DOHH2 (cell line): ENCODE results near the gene ME3.
"Not testable (repeated sequence)": the region's sequence is repeated elsewhere in the genome, so short reads cannot be mapped to it uniquely, and the experiment has no call there.

ENCODE experiments used
- H3F3A ChIP-seq: fragments of 200-600 bp; sonication (generic), shearing (Covaris generic); 2 replicates; pipeline ENCODE4 v1.6.0; 2016; ENCODE audit warnings: antibody characterized with exemption, mild to moderate bottlenecking; ENCODE audit not compliant: control insufficient read depth, insufficient read depth
- H3K27ac ChIP-seq: fragments of 200-600 bp; sonication (generic); 2 replicates; pipeline ENCODE4 v1.5.1; 2014; ENCODE audit warnings: low read depth, mild to moderate bottlenecking, low read length, moderate library complexity
- H3K27me3 ChIP-seq: fragments of 200-600 bp; sonication (generic); 2 replicates; pipeline ENCODE4 v1.6.1; 2014; ENCODE audit warnings: mild to moderate bottlenecking, low read length, mixed read lengths; ENCODE audit not compliant: control insufficient read depth
- H3K36me3 ChIP-seq: fragments of 200-600 bp; sonication (generic); 2 replicates; pipeline ENCODE4 v1.6.1; 2014; ENCODE audit warnings: mild to moderate bottlenecking, low read length, moderate library complexity, mixed read lengths; ENCODE audit not compliant: control insufficient read depth
- H3K4me1 ChIP-seq: fragments of 200-600 bp; sonication (generic); 2 replicates; pipeline ENCODE4 v1.6.1; 2014; ENCODE audit warnings: mild to moderate bottlenecking, low read length, mixed read lengths; ENCODE audit not compliant: control insufficient read depth
- H3K4me2 ChIP-seq: fragments of 200-600 bp; sonication (generic); 2 replicates; pipeline ENCODE4 v1.6.0; 2014; ENCODE audit warnings: mild to moderate bottlenecking, low read length, moderate library complexity
- H3K4me3 ChIP-seq: fragments of 200-600 bp; sonication (generic); 2 replicates; pipeline ENCODE4 v1.5.1; 2014; ENCODE audit warnings: mild to moderate bottlenecking, low read length, mixed read lengths
- H3K79me2 ChIP-seq: fragments of 200-600 bp; sonication (generic); 2 replicates; pipeline ENCODE4 v1.6.1; 2014; ENCODE audit warnings: mild to moderate bottlenecking, low read length, mixed read lengths; ENCODE audit not compliant: control insufficient read depth
- H3K9me2 ChIP-seq: fragments of 200-600 bp; sonication (generic); replicated peaks from 2 replicates; pipeline ENCODE4 v1.6.1; 2014; ENCODE audit warnings: mild to moderate bottlenecking, low read length, mixed read lengths; ENCODE audit not compliant: control insufficient read depth
- H3K9me3 ChIP-seq: fragments of 200-600 bp; sonication (generic); 2 replicates; pipeline ENCODE4 v1.6.1; 2014; ENCODE audit warnings: antibody characterized with exemption, low read length, mixed read lengths; ENCODE audit not compliant: control insufficient read depth, insufficient read depth
- H4K20me1 ChIP-seq: fragments of 200-600 bp; sonication (generic); 2 replicates; pipeline ENCODE4 v1.6.0; 2014; ENCODE audit warnings: low read depth, mild to moderate bottlenecking, antibody characterized with exemption, low read length, moderate library complexity; ENCODE audit not compliant: control insufficient read depth, insufficient read depth
- CTCF ChIP-seq: fragments of 200-600 bp; sonication (generic); IDR thresholded peaks from one replicate; pipeline ENCODE4 v1.5.1; 2014; ENCODE audit warnings: antibody characterized with exemption, mild to moderate bottlenecking, low read depth, low read length; ENCODE audit not compliant: poor library complexity, severe bottlenecking
- EZH2phosphoT487 ChIP-seq: fragments of 200-600 bp; sonication (generic); IDR thresholded peaks from 2 replicates; pipeline ENCODE4 v1.6.1; 2017; ENCODE audit warnings: borderline replicate concordance, mild to moderate bottlenecking, antibody characterized with exemption, low read length, moderate library complexity, mixed read lengths

Gene ME3

GRCh38 chr11:86535773-86536172 is 136.6 kb downstream of the ME3 start:
- Histone ChIP-seq H4K20me1 (no peaks in the 10 kb centered on the region), H3K4me3 (no peak overlapping the region), H3K27me3 (no peaks in the 10 kb centered on the region), H3K9me3 (no peaks in the 10 kb centered on the region), H3K4me1 (no peaks in the 10 kb centered on the region), H3F3A (no peaks in the 10 kb centered on the region), H3K36me3 (no peaks in the 10 kb centered on the region), H3K4me2 (no peak overlapping the region), H3K79me2 (no peaks in the 10 kb centered on the region), H3K9me2 (no peaks in the 10 kb centered on the region; the same call in 1 of the 2 replicates), H3K27ac (no peak overlapping the region)
- TF ChIP-seq EZH2phosphoT487 (no peak), CTCF (no peak)

- Histone ChIP-seq H3K4me3 (no peak overlapping the region), H3K27ac (no peak overlapping the region), H3K79me2 (no peaks in the 10 kb centered on the region), H3K27me3 (no peaks in the 10 kb centered on the region), H3K4me2 (no peak overlapping the region), H4K20me1 (no peaks in the 10 kb centered on the region), H3K4me1 (no peaks in the 10 kb centered on the region), H3F3A (no peaks in the 10 kb centered on the region), H3K36me3 (no peaks in the 10 kb centered on the region), H3K9me3 (no peaks in the 10 kb centered on the region), H3K9me2 (no peaks in the 10 kb centered on the region)
- TF ChIP-seq CTCF (no peak), EZH2phosphoT487 (no peak)
Measured at GRCh38 chr11:86524620-86525352, 147.6 kb downstream of the ME3 start.

GRCh38 chr11:86523738-86524619 is 148.4 kb downstream of the ME3 start:
- Histone ChIP-seq H3K36me3 (no peaks in the 10 kb centered on the region), H3K27ac (no peak overlapping the region), H3K4me2 (no peak overlapping the region)

GRCh38 chr11:86522512-86522911 is 149.9 kb downstream of the ME3 start:
- H3K36me3 ChIP-seq, H3K9me3 ChIP-seq, H3F3A ChIP-seq, H3K27ac ChIP-seq, H3K27me3 ChIP-seq, H3K4me2 ChIP-seq, H3K9me2 ChIP-seq, H3K4me3 ChIP-seq, H3K4me1 ChIP-seq, H3K79me2 ChIP-seq, H4K20me1 ChIP-seq: not testable (repeated sequence)

More at GRCh38 chr11:86523738-86524619, 148.4 kb downstream of the ME3 start:
- no peaks in the 10 kb centered on the region for H3K4me1 ChIP-seq
- no peaks in the 10 kb centered on the region for H3K9me2 ChIP-seq
- no peak overlapping the region for H3K4me3 ChIP-seq
- H4K20me1 ChIP-seq = no peaks in the 10 kb centered on the region
- H3K79me2 ChIP-seq = no peaks in the 10 kb centered on the region
- H3K27me3 ChIP-seq = no peaks in the 10 kb centered on the region
- no peaks in the 10 kb centered on the region for H3F3A ChIP-seq
- no peak for TF ChIP-seq CTCF
- TF ChIP-seq EZH2phosphoT487 = no peak
- no peaks in the 10 kb centered on the region for H3K9me3 ChIP-seq
